COLO829 (cell line): ENCODE data around the gene AARSD1.
"Not testable (repeated sequence)": the region's sequence is repeated elsewhere in the genome, so short reads cannot be mapped to it uniquely, and the experiment has no call there.

Experiments
- DNase-seq: peaks from one replicate; pipeline ENCODE4 v3.0.0; 2012; ENCODE audit warnings: low spot score

The AARSD1 gene

GRCh38 chr17:42980766-42981397 lies 16.6 kb upstream of the AARSD1 start:
- no peak for DNase-seq

- DNase-seq, result peak; percentile 95
Observed at GRCh38 chr17:42980274-42980765, 16.1 kb upstream of the AARSD1 start, which contains the start of gene RUNDC1. RUNDC1 (plus strand) TSS chr17:42980565; CDS start chr17:42980577, 12 bp downstream.

GRCh38 chr17:42979511-42980273 lies 15.4 kb upstream of the AARSD1 start, which contains the start of gene PTGES3L:
PTGES3L (minus strand) TSS chr17:42980080; CDS start chr17:42980053, 27 bp downstream.
- DNase-seq, result no peak

- DNase-seq, result not testable (repeated sequence)
Observed at GRCh38 chr17:42975701-42976100, 11.4 kb upstream of the AARSD1 start.

- no peak for DNase-seq
Observed at GRCh38 chr17:42975265-42975664, 11.0 kb upstream of the AARSD1 start.

- DNase-seq, result not testable (repeated sequence)
Observed at GRCh38 chr17:42973323-42973722, 9.1 kb upstream of the AARSD1 start.

- DNase-seq, result no peak
Observed at GRCh38 chr17:42971589-42971988, 7.3 kb upstream of the AARSD1 start.

GRCh38 chr17:42969001-42969581 lies 4.8 kb upstream of the AARSD1 start:
- no peak for DNase-seq

GRCh38 chr17:42967925-42968324 lies 3.7 kb upstream of the AARSD1 start:
- DNase-seq, result no peak

GRCh38 chr17:42953669-42954068 lies 10.6 kb downstream of the AARSD1 start:
- DNase-seq, result no peak

GRCh38 chr17:42950044-42950783 lies 14.0 kb downstream of the AARSD1 start:
- no peak for DNase-seq

- DNase-seq, result no peak
Observed at GRCh38 chr17:42946812-42947211, 17.4 kb downstream of the AARSD1 start.

- no peak for DNase-seq
Observed at GRCh38 chr17:42944211-42944610, 20.0 kb downstream of the AARSD1 start.

GRCh38 chr17:42937712-42938596 lies 26.3 kb downstream of the AARSD1 start:
- DNase-seq, result peak; percentile 69

GRCh38 chr17:42929497-42929844 lies 34.8 kb downstream of the AARSD1 start:
- DNase-seq, result no peak

- DNase-seq, result peak; percentile 57
Observed at GRCh38 chr17:42928714-42929496, 35.3 kb downstream of the AARSD1 start.

- no peak for DNase-seq
Observed at GRCh38 chr17:42924891-42925290, 39.4 kb downstream of the AARSD1 start.

GRCh38 chr17:42923472-42923871 lies 40.8 kb downstream of the AARSD1 start:
- not testable (repeated sequence) for DNase-seq

GRCh38 chr17:42922294-42922693 lies 42.0 kb downstream of the AARSD1 start:
- DNase-seq, result no peak

GRCh38 chr17:42920922-42921321 lies 43.3 kb downstream of the AARSD1 start:
- no peak for DNase-seq
